HEK293T (cell line): ENCODE measurements around the gene CALML6.

Experiments
- CTCF ChIA-PET: fragments of 350-600 bp; formaldehyde crosslinking; extraction: SDS; loops from one replicate; lab custom pipeline; 2021; ENCODE audit warnings: antibody characterized with exemption, inconsistent platforms; lab: Yijun Ruan, JAX
- POLR2A ChIA-PET: fragments of 350-600 bp; formaldehyde crosslinking; extraction: SDS; loops from one replicate; lab custom pipeline; 2020; ENCODE audit warnings: antibody characterized with exemption, inconsistent platforms; lab: Yijun Ruan, JAX
- DNase-seq: peaks from one replicate; pipeline ENCODE4 v3.0.0; 2012; ENCODE audit warnings: mixed read lengths; ENCODE audit errors: extremely low spot score
- ARNT ChIP-seq: fragments of 450-650 bp; IDR thresholded peaks from 2 replicates; pipeline ENCODE4 v1.6.1; 2017; ENCODE audit warnings: mild to moderate bottlenecking
- BHLHE40 ChIP-seq: fragments of 450-650 bp; IDR thresholded peaks from 2 replicates; pipeline ENCODE4 v1.6.1; 2016; ENCODE audit warnings: mild to moderate bottlenecking, moderate library complexity, borderline replicate concordance
- CTBP1 ChIP-seq: fragments of 450-650 bp; IDR thresholded peaks from 2 replicates; pipeline ENCODE4 v1.6.1; 2016; ENCODE audit warnings: borderline replicate concordance
- ELF4 ChIP-seq: fragments of 450-650 bp; IDR thresholded peaks from 2 replicates; pipeline ENCODE4 v1.6.1; 2017; ENCODE audit warnings: antibody characterized with exemption
- FOXA1 ChIP-seq: fragments of 450-650 bp; IDR thresholded peaks from 2 replicates; pipeline ENCODE4 v1.6.1; 2016; ENCODE audit warnings: mild to moderate bottlenecking
- FOXK2 ChIP-seq: fragments of 450-650 bp; IDR thresholded peaks from 2 replicates; pipeline ENCODE4 v1.6.1; 2016; ENCODE audit warnings: mild to moderate bottlenecking
- FOXM1 ChIP-seq: fragments of 450-650 bp; IDR thresholded peaks from 2 replicates; pipeline ENCODE4 v1.6.1; 2017; ENCODE audit warnings: mild to moderate bottlenecking, borderline replicate concordance
- HDGF ChIP-seq: fragments of 450-650 bp; IDR thresholded peaks from 2 replicates; pipeline ENCODE4 v1.6.1; 2017; ENCODE audit warnings: antibody characterized with exemption, borderline replicate concordance
- L3MBTL2 ChIP-seq: fragments of 450-650 bp; conservative IDR thresholded peaks from 2 replicates; pipeline ENCODE4 v1.6.1; 2016; ENCODE audit warnings: mild to moderate bottlenecking
- LEF1 ChIP-seq: fragments of 450-650 bp; IDR thresholded peaks from 2 replicates; pipeline ENCODE4 v1.6.1; 2017; ENCODE audit warnings: mild to moderate bottlenecking, borderline replicate concordance
- NFRKB ChIP-seq: fragments of 450-650 bp; IDR thresholded peaks from 2 replicates; pipeline ENCODE4 v1.6.1; 2016; ENCODE audit warnings: mild to moderate bottlenecking, moderate library complexity
- PKNOX1 ChIP-seq: fragments of 450-650 bp; IDR thresholded peaks from 2 replicates; pipeline ENCODE4 v1.6.1; 2016
- SP1 ChIP-seq: fragments of 450-650 bp; IDR thresholded peaks from 2 replicates; pipeline ENCODE4 v1.6.1; 2017
- SUZ12 ChIP-seq: fragments of 450-650 bp; IDR thresholded peaks from 2 replicates; pipeline ENCODE4 v1.6.1; 2016; ENCODE audit warnings: mild to moderate bottlenecking
- TARDBP ChIP-seq: fragments of 450-650 bp; IDR thresholded peaks from 2 replicates; pipeline ENCODE4 v1.6.1; 2016
- ZNF384 ChIP-seq: fragments of 450-650 bp; IDR thresholded peaks from 2 replicates; pipeline ENCODE4 v1.6.1; 2016

CALML6 gene

DNA sequence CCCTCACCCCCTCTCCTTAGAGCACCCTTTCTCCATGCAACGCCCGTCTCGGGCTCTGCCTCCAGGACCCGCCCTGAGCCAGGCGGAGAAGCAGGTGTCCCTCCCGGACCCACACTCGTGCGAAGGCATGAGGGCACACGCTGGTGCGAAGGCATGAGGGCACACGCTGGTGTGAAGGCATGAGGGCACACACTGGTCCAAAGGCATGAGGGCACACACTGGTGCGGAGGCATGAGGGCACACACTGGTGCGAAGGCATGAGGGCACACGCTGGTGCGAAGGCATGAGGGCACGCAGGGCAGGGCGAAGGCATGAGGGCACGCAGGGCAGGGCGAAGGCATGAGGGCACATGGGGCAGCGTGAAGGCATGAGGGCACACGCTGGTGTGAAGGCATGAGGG is 9.8 kb downstream of the CALML6 start:
- POLR2A ChIA-PET: interaction anchor here (1.9 kb wide), 1 partner anchor 16 kb away, joined by 8 read pairs; no protein-coding TSS in a partner anchor
- no peak for DNase-seq
- CTCF ChIA-PET: no interaction called here
- TF ChIP-seq FOXM1: no peak
- no peak for TF ChIP-seq L3MBTL2
- TF ChIP-seq CTBP1: no peak
- no peak for TF ChIP-seq FOXK2
- no peak for TF ChIP-seq LEF1
- no peak for TF ChIP-seq ARNT

GRCh38 chr1:1925437-1926345 is 10.6 kb downstream of the CALML6 start:
- POLR2A ChIA-PET: no interaction called here
- TF ChIP-seq FOXM1 (no peak), SP1 (no peak)
- CTCF ChIA-PET: no interaction called here
- DNase-seq: no peak

GRCh38 chr1:1926346-1926811 is 11.3 kb downstream of the CALML6 start:
- POLR2A ChIA-PET: no interaction called here
- no peak for DNase-seq
- CTCF ChIA-PET: no interaction called here
- TF ChIP-seq PKNOX1: no peak
- TF ChIP-seq ZNF384: no peak
- TF ChIP-seq FOXK2: no peak
- TF ChIP-seq SUZ12: no peak
- TF ChIP-seq LEF1: no peak
- no peak for TF ChIP-seq SP1
- TF ChIP-seq CTBP1: no peak

GRCh38 chr1:1926886-1927660 is 12.0 kb downstream of the CALML6 start:
- DNase-seq: no peak
- POLR2A ChIA-PET: no interaction called here
- CTCF ChIA-PET: no interaction called here
- TF ChIP-seq NFRKB (no peak), FOXA1 (no peak)

- POLR2A ChIA-PET: no interaction called here
- CTCF ChIA-PET: no interaction called here
- TF ChIP-seq PKNOX1 (no peak), SUZ12 (no peak), BHLHE40 (no peak), ZNF384 (no peak), FOXM1 (no peak), FOXA1 (no peak), NFRKB (no peak), FOXK2 (no peak), ELF4 (no peak), CTBP1 (no peak), ARNT (no peak)
- no peak for DNase-seq
These were observed 12.7 kb downstream of the CALML6 start for GRCh38 chr1:1927751-1928150.

DNA sequence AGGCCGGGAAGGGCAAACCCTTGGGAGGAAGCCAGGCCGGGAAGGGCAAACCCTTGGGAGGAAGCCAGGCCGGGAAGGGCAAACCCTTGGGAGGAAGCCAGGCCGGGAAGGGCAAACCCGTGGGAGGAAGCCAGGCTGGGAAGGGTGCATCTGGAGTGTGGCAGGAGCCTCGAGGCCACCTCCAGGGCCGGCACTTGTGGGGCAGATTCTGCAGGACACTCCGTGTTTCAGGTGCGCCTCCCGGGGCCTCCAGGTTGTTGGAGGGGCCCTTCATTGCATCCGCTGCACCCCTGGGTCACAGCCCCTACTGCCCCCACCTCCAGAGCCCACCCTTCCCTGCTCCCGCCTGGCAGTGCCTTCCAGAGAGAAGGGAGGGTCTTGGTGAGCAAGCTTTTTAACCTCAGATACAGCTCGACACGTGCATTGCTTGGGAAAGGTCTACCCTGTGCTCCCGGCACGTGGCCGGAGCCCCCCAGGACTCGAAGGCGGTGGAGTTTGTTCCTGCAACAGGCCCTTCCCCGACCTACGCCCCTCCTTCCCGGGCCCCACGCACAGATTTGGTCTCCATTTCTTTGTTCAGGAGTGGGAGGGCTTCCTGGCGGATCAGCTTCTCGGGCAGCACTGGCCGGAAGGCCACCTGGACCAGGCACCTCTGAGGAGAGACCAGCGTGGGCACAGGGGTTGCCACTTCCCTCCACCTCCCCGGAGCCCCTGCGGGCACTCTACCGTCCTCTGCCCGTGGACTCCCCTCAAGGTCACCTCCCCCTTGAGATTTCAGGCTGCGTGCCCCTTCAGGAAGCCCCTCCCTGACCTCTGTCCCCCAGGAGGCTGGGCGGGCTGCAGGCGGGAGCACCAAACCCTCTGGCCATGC is 13.4 kb downstream of the CALML6 start:
- no peak for TF ChIP-seq BHLHE40
- ChIA-PET CTCF (no interaction called here), POLR2A (no interaction called here)
- no peak for DNase-seq

DNA sequence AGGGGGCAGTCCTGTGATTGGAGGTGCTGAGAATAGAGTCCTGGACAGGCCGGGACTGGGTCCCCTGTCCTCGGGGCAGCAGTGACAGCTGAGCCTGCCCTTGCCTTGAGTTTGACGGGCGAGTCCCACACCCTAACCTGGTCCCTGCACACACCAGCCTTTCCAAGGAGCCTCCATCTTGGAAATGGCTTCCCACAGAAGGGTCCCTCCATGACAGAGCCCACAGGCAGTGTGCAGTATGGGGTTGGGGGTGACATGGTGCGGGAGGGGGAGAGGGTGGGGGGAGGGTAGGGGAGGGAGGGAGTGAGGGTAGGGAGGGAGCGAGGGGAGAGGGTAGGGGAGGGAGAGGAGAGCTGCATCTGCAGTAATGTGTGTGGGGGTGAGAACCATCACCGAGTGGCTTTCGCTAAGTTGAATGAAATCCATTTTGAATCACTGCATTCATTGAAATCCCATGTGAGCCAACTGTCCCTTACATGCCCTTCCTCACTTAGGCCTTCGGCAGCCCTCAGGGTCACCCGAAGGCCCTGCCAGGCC is 14.1 kb downstream of the CALML6 start:
- TF ChIP-seq LEF1 (no peak), FOXM1 (no peak), NFRKB (no peak), ARNT (no peak), CTBP1 (no peak), ZNF384 (no peak), SP1 (no peak), TARDBP (no peak), BHLHE40 (no peak), PKNOX1 (no peak), HDGF (no peak), FOXA1 (no peak), ELF4 (no peak), FOXK2 (no peak), SUZ12 (no peak), L3MBTL2 (no peak)
- no peak for DNase-seq
- POLR2A ChIA-PET: no interaction called here
- CTCF ChIA-PET: no interaction called here
